ENCODE results near the gene BAAT. TPM values are rescaled to one million over a fixed set of nuclear protein-coding genes. Genes with fewer than 3 reads are reported as not detected.
"Not testable (repeated sequence)": the region's sequence is repeated elsewhere in the genome, so short reads cannot be mapped to it uniquely, and the experiment has no call there.

BAAT gene
- polyA plus RNA-seq (2013, experiment 1 of 2) = not detected
- polyA plus RNA-seq (2013, experiment 2 of 2) = not detected

- WGBS, 2 experiments (ENCODE audit: insufficient coverage in 2 of 2) = 93 to 99% methylated on average over 8 of the region's 11 CpGs
- H3K4me1 ChIP-seq (ENCODE audit: control insufficient read depth, insufficient read depth, low read length, poor library complexity, severe bottlenecking); H3K36me3 ChIP-seq (ENCODE audit: control insufficient read depth, insufficient read depth, low read length); H3K27ac ChIP-seq (ENCODE audit: low read depth, low read length, severe bottlenecking); H3K4me3 ChIP-seq (ENCODE audit: extremely low read depth, insufficient read depth, low read length, poor library complexity, severe bottlenecking); H3K9me3 ChIP-seq (ENCODE audit: control insufficient read depth, low read length): not testable (repeated sequence)
Observed at GRCh38 chr9:101384873-101385536, at the start of gene BAAT. TSS of gene BAAT (minus strand) at chr9:101385006. CDS start at chr9:101371404, 13,602 bp downstream.

- no peak overlapping the region for H3K4me3 ChIP-seq (ENCODE audit: extremely low read depth, insufficient read depth, low read length, poor library complexity, severe bottlenecking)
- H3K9me3 ChIP-seq (ENCODE audit: control insufficient read depth, low read length) = no peaks in the 10 kb centered on the region
- no peaks in the 10 kb centered on the region for H3K4me1 ChIP-seq (ENCODE audit: control insufficient read depth, insufficient read depth, low read length, poor library complexity, severe bottlenecking)
- 60% methylated on average over 1 of the region's 3 CpGs; no CpG with 5 or more reads in 1 of the 2 experiments for WGBS, 2 experiments (ENCODE audit: insufficient coverage in 2 of 2)
- H3K36me3 ChIP-seq (ENCODE audit: control insufficient read depth, insufficient read depth, low read length) = no peaks in the 10 kb centered on the region
- H3K27ac ChIP-seq (ENCODE audit: low read depth, low read length, severe bottlenecking) = no peak overlapping the region
Observed at GRCh38 chr9:101433229-101433628, 48.4 kb upstream of the BAAT start.

DNA sequence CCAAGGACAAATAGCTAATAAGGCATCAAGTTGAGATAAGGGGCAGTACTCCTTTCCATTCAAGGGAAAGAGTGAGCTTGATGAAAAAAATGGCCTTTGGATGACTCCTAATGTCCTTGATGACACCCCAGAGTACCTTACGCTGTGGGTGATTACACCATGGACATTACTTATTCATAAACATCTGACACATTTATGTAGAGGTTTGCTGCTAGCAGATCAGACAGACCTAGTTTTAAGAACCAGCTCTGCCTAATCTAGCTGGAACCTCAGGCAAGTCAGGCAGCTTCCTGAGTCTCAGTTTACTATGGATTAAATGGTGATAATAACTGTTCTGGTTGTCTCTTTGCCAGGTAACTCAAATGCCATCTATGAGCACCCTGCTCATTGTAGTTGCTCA lies 47.9 kb upstream of the BAAT start:
- WGBS, 2 experiments (ENCODE audit: insufficient coverage in 2 of 2) = 100% methylated on average over 1 of the region's 1 CpG; no CpG with 5 or more reads in 1 of the 2 experiments
- no peaks in the 10 kb centered on the region for H3K36me3 ChIP-seq (ENCODE audit: control insufficient read depth, insufficient read depth, low read length)
- no peak overlapping the region for H3K4me3 ChIP-seq (ENCODE audit: extremely low read depth, insufficient read depth, low read length, poor library complexity, severe bottlenecking)
- H3K4me1 ChIP-seq (ENCODE audit: control insufficient read depth, insufficient read depth, low read length, poor library complexity, severe bottlenecking) = no peaks in the 10 kb centered on the region
- no peaks in the 10 kb centered on the region for H3K9me3 ChIP-seq (ENCODE audit: control insufficient read depth, low read length)
- H3K27ac ChIP-seq (ENCODE audit: low read depth, low read length, severe bottlenecking) = no peak overlapping the region

DNA sequence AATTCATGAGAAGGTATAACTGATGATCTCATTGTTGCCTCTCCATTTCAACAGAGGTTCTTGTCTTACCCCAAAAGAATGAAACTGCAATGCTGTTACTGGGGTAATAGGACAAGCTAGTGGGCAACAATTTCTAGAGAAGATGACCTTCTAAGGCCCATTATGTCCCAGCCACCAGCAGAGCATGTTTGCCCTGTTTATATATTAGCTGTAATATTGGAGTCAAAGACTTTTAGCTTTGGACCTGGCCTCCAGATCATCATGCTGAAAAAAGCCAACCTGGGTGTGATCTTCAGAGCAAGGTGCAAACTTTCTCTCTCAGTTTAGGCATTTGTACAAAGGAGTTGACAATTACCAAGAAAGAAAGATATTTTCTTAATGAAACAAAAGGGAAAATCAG lies 47.4 kb upstream of the BAAT start:
- H3K9me3 ChIP-seq (ENCODE audit: control insufficient read depth, low read length) = no peaks in the 10 kb centered on the region
- H3K4me1 ChIP-seq (ENCODE audit: control insufficient read depth, insufficient read depth, low read length, poor library complexity, severe bottlenecking) = no peaks in the 10 kb centered on the region
- H3K27ac ChIP-seq (ENCODE audit: low read depth, low read length, severe bottlenecking) = no peak overlapping the region
- H3K4me3 ChIP-seq (ENCODE audit: extremely low read depth, insufficient read depth, low read length, poor library complexity, severe bottlenecking) = no peak overlapping the region
- H3K36me3 ChIP-seq (ENCODE audit: control insufficient read depth, insufficient read depth, low read length) = no peaks in the 10 kb centered on the region

- Histone ChIP-seq H3K4me3 (ENCODE audit: extremely low read depth, insufficient read depth, low read length, poor library complexity, severe bottlenecking) (no peak overlapping the region), H3K36me3 (ENCODE audit: control insufficient read depth, insufficient read depth, low read length) (no peaks in the 10 kb centered on the region), H3K9me3 (ENCODE audit: control insufficient read depth, low read length) (no peaks in the 10 kb centered on the region), H3K4me1 (ENCODE audit: control insufficient read depth, insufficient read depth, low read length, poor library complexity, severe bottlenecking) (no peaks in the 10 kb centered on the region), H3K27ac (ENCODE audit: low read depth, low read length, severe bottlenecking) (no peak overlapping the region)
- WGBS, 2 experiments (ENCODE audit: insufficient coverage in 2 of 2) = 82 to 93% methylated on average over 6 to 7 of the region's 7 CpGs
Observed at GRCh38 chr9:101429736-101430135, 44.9 kb upstream of the BAAT start.

DNA sequence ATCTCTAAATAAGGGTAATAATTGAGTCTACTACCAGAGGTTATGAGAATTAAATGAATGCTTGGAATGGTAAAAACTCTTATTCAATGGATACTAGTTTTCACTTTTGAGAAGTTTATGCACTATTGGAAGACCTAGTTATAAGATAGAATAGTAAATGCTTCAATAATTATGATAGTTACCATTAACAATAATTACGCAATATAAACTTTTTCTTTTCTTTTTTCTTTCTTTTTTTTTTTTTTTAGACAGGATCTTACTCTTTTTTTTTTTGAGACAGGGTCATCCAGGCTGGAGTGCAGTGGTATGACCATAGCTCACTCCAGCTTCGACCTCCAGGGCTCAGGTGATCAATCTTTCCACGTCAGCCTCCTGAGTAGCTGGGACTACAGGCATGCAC lies 44.1 kb upstream of the BAAT start:
- H3K4me1 ChIP-seq (ENCODE audit: control insufficient read depth, insufficient read depth, low read length, poor library complexity, severe bottlenecking) = no peaks in the 10 kb centered on the region
- H3K27ac ChIP-seq (ENCODE audit: low read depth, low read length, severe bottlenecking) = no peak overlapping the region
- H3K9me3 ChIP-seq (ENCODE audit: control insufficient read depth, low read length) = no peaks in the 10 kb centered on the region

DNA sequence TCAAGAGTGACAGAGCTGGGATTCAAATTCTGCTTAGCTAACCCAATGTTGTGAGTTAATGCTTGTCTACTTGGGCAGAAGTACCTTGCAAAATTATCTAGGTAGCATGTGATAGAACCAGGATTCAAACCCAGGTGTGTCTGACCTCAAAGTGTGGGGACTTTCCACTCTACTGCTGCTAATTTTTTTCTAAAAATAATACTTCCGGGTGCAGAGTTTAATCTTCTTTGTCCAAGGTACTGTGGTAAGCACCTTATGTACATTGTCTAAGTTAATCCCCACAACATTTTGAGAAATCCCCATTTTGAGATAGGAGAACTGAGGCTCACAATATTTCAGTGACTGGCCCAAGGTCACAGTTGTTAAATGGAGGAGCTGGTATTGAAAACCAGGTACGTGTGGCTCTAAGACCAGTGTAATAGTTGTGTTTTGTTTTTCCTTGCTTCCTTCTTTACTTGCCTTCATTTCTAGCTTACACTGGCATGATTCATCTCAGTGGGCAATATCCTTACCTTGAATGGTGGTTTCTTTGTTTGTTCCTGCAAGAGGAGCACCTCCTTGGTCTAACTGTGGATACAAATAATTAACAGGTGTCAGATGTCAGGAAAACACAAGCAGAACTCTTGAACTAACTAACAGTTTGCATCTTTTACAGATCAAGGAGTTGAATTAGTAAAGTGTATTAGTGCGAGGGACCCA lies 43.3 kb upstream of the BAAT start:
- Histone ChIP-seq H3K9me3 (ENCODE audit: control insufficient read depth, low read length) (no peaks in the 10 kb centered on the region), H3K27ac (ENCODE audit: low read depth, low read length, severe bottlenecking) (no peak overlapping the region), H3K4me3 (ENCODE audit: extremely low read depth, insufficient read depth, low read length, poor library complexity, severe bottlenecking) (no peak overlapping the region), H3K4me1 (ENCODE audit: control insufficient read depth, insufficient read depth, low read length, poor library complexity, severe bottlenecking) (no peaks in the 10 kb centered on the region), H3K36me3 (ENCODE audit: control insufficient read depth, insufficient read depth, low read length) (no peaks in the 10 kb centered on the region)
- WGBS, 2 experiments (ENCODE audit: insufficient coverage in 2 of 2) = 100% methylated on average over 1 of the region's 3 CpGs; no CpG with 5 or more reads in 1 of the 2 experiments

More for the DNA sequence above, 44.1 kb upstream of the BAAT start:
- Histone ChIP-seq H3K4me3 (ENCODE audit: extremely low read depth, insufficient read depth, low read length, poor library complexity, severe bottlenecking) (no peak overlapping the region), H3K36me3 (ENCODE audit: control insufficient read depth, insufficient read depth, low read length) (no peaks in the 10 kb centered on the region)
- 100% methylated on average over 1 of the region's 3 CpGs; no CpG with 5 or more reads in 1 of the 2 experiments for WGBS, 2 experiments (ENCODE audit: insufficient coverage in 2 of 2)

GRCh38 chr9:101427358-101427757 lies 42.6 kb upstream of the BAAT start:
- Histone ChIP-seq H3K27ac (ENCODE audit: low read depth, low read length, severe bottlenecking) (no peak overlapping the region), H3K9me3 (ENCODE audit: control insufficient read depth, low read length) (no peaks in the 10 kb centered on the region), H3K4me3 (ENCODE audit: extremely low read depth, insufficient read depth, low read length, poor library complexity, severe bottlenecking) (no peak overlapping the region), H3K4me1 (ENCODE audit: control insufficient read depth, insufficient read depth, low read length, poor library complexity, severe bottlenecking) (no peaks in the 10 kb centered on the region), H3K36me3 (ENCODE audit: control insufficient read depth, insufficient read depth, low read length) (no peaks in the 10 kb centered on the region)
- 85 to 87% methylated on average over 6 to 8 of the region's 8 CpGs for WGBS, 2 experiments (ENCODE audit: insufficient coverage in 2 of 2)

DNA sequence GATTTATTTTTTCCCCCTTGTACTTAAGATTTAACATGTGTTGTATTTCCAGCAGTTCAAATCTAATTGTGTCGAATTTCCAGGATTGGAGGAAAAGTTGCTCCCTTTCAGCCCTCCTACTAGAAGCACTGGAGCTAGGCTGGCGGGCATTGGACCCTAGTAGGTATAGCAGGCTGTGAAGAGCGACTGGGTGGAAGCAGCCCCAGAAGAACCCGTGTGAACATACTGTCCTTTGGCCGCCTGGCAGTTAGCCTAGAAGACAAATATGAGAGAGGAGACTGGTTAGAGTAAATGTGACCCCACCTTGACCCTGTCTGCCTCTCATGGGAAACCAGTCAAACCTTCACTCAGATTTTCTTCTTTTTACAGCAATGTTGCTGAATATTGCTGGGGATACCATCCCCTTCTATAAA lies 36.9 kb upstream of the BAAT start:
- 88 to 100% methylated on average over 3 of the region's 5 CpGs for WGBS, 2 experiments (ENCODE audit: insufficient coverage in 2 of 2)
- Histone ChIP-seq H3K9me3 (ENCODE audit: control insufficient read depth, low read length) (no peaks in the 10 kb centered on the region), H3K27ac (ENCODE audit: low read depth, low read length, severe bottlenecking) (no peak overlapping the region), H3K4me3 (ENCODE audit: extremely low read depth, insufficient read depth, low read length, poor library complexity, severe bottlenecking) (no peak overlapping the region), H3K36me3 (ENCODE audit: control insufficient read depth, insufficient read depth, low read length) (no peaks in the 10 kb centered on the region), H3K4me1 (ENCODE audit: control insufficient read depth, insufficient read depth, low read length, poor library complexity, severe bottlenecking) (no peaks in the 10 kb centered on the region)

- 89 to 100% methylated on average over 1 to 2 of the region's 2 CpGs for WGBS, 2 experiments (ENCODE audit: insufficient coverage in 2 of 2)
- no peaks in the 10 kb centered on the region for H3K4me1 ChIP-seq (ENCODE audit: control insufficient read depth, insufficient read depth, low read length, poor library complexity, severe bottlenecking)
- no peak overlapping the region for H3K4me3 ChIP-seq (ENCODE audit: extremely low read depth, insufficient read depth, low read length, poor library complexity, severe bottlenecking)
- H3K9me3 ChIP-seq (ENCODE audit: control insufficient read depth, low read length) = no peaks in the 10 kb centered on the region
- H3K27ac ChIP-seq (ENCODE audit: low read depth, low read length, severe bottlenecking) = no peak overlapping the region
- no peaks in the 10 kb centered on the region for H3K36me3 ChIP-seq (ENCODE audit: control insufficient read depth, insufficient read depth, low read length)
Observed at GRCh38 chr9:101419863-101420262, 35.1 kb upstream of the BAAT start.

Measured in mesodermal cell (in vitro differentiated cells).